Duodenal mucosa (tissue), 2 donors: ENCODE measurements around the gene ATAD2B.
"Not testable (repeated sequence)": the region's sequence is repeated elsewhere in the genome, so short reads cannot be mapped to it uniquely, and the experiment has no call there.

Source experiments
- H3K27ac ChIP-seq: one replicate; pipeline ENCODE4 v1.7.0; 2013; ENCODE audit warnings: low read depth, low read length
- H3K27me3 ChIP-seq, 2 donors: one replicate each; pipeline ENCODE4 v1.7.0; 2013; ENCODE audit warnings: low read length in 2 of 2, control low read depth in 1 of 2; ENCODE audit not compliant: insufficient read depth in 2 of 2, control insufficient read depth in 1 of 2
- H3K36me3 ChIP-seq, 2 donors: one replicate each; pipeline ENCODE4 v1.7.0; 2013; ENCODE audit warnings: low read length in 2 of 2, control low read depth in 1 of 2; ENCODE audit not compliant: insufficient read depth in 2 of 2, control insufficient read depth in 1 of 2
- H3K4me1 ChIP-seq, 2 donors: one replicate each; pipeline ENCODE4 v1.7.0; 2013; ENCODE audit warnings: low read length in 2 of 2, control low read depth in 1 of 2; ENCODE audit not compliant: insufficient read depth in 2 of 2, control insufficient read depth in 1 of 2
- H3K4me3 ChIP-seq, 2 donors: one replicate each; pipeline ENCODE4 v1.7.0; 2013; ENCODE audit warnings: low read length in 2 of 2, low read depth in 1 of 2
- H3K9ac ChIP-seq, 2 donors: one replicate each; pipeline ENCODE4 v1.7.0; 2013; ENCODE audit warnings: low read length in 2 of 2, low read depth in 1 of 2
- H3K9me3 ChIP-seq, 2 donors: one replicate each; pipeline ENCODE4 v1.7.0; 2013; ENCODE audit warnings: low read length in 2 of 2, control low read depth in 1 of 2; ENCODE audit not compliant: control insufficient read depth in 1 of 2

ATAD2B gene

DNA sequence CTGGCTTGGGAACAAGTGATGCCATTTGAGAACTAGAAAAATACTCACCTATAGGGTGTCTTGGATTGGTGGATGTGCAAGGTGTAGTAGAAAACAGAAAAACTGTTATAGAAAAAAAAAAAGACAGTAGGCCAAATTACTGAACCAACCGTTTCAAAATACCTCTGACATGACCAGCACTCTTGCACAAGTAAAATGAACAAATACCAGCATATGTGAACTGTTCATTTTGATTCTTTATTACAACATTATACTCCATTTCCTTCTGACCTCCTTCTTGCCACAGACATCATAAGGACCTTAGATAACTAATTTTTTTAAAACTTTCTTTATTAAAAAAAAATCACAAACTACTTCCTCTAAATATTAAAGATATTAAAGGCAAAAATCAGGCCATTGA is 125.5 kb downstream of the ATAD2B start:
- Histone ChIP-seq H3K4me1 (no peaks in the 10 kb centered on the region), H3K9ac (no peak overlapping the region), H3K9me3 (no peaks in the 10 kb centered on the region), H3K36me3 (no peaks in the 10 kb centered on the region), H3K27ac (no peak overlapping the region), H3K27me3 (no peaks in the 10 kb centered on the region), H3K4me3 (no peak overlapping the region)

DNA sequence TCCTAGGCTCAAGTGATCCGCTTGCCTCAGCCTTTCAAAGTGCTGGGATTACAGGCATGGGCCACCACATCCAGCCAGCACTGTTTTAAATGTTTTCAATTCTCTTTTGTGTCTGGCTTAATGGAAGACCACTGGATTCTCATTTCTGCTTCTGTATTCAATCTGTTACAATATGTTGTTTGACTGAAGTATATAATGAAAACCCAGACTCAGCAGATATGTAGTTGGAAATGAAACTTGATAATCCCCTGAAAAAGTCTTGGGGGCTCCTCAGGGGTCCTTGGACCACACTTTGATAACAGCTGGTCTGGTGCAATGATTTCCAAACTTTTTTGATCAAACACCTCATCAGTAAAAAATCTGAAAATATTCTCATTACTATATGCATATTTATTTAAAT is 132.7 kb downstream of the ATAD2B start:
- H3K4me3 ChIP-seq, result no peak overlapping the region
- H3K9ac ChIP-seq, result no peak overlapping the region
- no peak overlapping the region for H3K27ac ChIP-seq
- H3K9me3 ChIP-seq, result no peaks in the 10 kb centered on the region
- H3K36me3 ChIP-seq, result no peaks in the 10 kb centered on the region
- H3K27me3 ChIP-seq, result no peaks in the 10 kb centered on the region
- H3K4me1 ChIP-seq, result peaks cover 0 to 2% of the 10 kb centered on the region in 2 donors

DNA sequence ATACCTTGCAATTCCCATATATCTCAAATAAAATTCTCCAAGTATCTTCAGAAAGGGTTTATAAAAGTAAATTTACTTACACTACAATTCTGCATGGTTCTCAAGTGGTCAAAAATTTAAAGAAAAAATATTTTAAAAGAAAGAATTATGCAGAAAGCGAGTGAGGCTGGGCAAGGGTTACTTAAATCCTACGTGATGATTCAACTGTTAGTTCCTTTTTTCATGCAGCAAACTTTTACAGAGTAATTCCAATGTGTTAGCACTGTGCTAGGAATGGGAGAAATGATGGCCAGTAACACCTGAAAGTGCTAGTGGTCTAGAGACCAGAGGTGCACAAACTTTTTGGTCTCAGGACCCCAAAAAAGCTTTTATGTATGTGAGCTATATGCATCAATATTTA is 133.4 kb downstream of the ATAD2B start:
- Histone ChIP-seq H3K9ac (no peak overlapping the region), H3K36me3 (no peaks in the 10 kb centered on the region), H3K4me1 (peaks cover 0 to 10% of the 10 kb centered on the region in 2 donors), H3K27ac (no peak overlapping the region), H3K27me3 (no peaks in the 10 kb centered on the region), H3K4me3 (no peak overlapping the region), H3K9me3 (no peaks in the 10 kb centered on the region)

DNA sequence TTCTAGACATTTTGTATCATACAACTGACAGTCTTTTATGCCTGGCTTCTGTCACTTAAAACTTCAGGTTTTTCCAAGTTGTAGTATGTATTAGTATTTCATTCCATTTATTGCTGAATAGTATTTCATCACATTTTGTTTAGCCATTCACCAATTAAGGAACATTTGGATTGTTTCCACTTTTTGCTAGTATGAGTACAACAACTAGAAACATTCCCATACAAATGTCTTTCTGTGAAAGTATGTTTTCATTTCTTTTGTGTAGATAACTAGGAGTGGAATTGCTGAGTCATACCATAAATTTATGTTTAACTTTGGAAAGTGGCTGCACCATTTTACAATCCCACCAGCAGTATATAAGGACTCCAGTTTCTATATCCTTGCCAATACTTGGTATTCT is 135.9 kb downstream of the ATAD2B start:
- H3K36me3 ChIP-seq, result peaks cover 0 to 9% of the 10 kb centered on the region in 2 donors
- H3K9me3 ChIP-seq, result no peaks in the 10 kb centered on the region

DNA sequence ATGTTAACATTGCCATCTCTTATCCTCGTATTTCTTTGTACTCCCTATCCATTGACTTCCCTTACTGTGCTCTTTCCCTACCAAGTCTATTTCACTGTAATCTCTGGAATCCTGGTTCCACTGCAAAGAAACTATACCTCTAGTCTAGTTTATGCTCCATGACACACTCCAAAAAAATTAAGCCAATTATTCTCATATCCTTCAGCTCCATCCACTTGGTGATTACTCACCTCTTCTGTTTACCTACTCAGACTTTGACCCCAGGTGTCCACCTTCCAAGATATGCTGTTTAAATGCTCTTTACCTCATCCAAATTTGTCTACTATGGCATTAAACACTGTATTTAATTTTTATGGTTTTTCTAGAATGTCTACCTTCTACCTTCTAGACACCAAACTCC is 137.9 kb downstream of the ATAD2B start:
- Histone ChIP-seq H3K4me3 (no peak overlapping the region), H3K4me1 (peaks cover 0 to 10% of the 10 kb centered on the region in 2 donors), H3K9me3 (no peaks in the 10 kb centered on the region), H3K27me3 (no peaks in the 10 kb centered on the region), H3K9ac (no peak overlapping the region), H3K27ac (no peak overlapping the region), H3K36me3 (peaks cover 4 to 14% of the 10 kb centered on the region in 2 donors)

More for the DNA sequence above, 135.9 kb downstream of the ATAD2B start:
- Histone ChIP-seq H3K4me3 (no peak overlapping the region), H3K9ac (no peak overlapping the region), H3K4me1 (peaks cover 0 to 10% of the 10 kb centered on the region in 2 donors), H3K27me3 (no peaks in the 10 kb centered on the region), H3K27ac (no peak overlapping the region)

DNA sequence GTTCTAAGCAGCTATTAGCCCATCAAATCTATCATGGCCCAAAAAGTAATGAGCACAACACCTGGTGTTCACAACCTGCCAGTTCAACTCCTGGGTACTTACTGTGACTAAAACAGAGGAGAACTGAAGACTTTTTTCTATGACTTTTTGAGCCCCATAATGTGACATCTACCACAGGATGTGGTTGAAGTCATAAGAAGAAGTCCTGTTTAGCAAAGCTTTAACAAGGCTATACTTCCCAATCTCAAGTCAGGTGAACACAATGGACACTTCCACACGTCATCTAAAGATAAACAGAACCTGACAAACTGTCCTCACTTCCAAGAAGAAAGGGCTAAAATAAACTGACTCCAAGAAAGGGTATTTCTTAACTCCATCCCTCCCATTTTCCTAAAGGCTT is 138.8 kb downstream of the ATAD2B start:
- Histone ChIP-seq H3K36me3 (peaks cover 4 to 14% of the 10 kb centered on the region in 2 donors), H3K9me3 (no peaks in the 10 kb centered on the region), H3K4me3 (no peak overlapping the region), H3K9ac (no peak overlapping the region), H3K4me1 (peaks cover 0 to 10% of the 10 kb centered on the region in 2 donors), H3K27me3 (no peaks in the 10 kb centered on the region), H3K27ac (no peak overlapping the region)

DNA sequence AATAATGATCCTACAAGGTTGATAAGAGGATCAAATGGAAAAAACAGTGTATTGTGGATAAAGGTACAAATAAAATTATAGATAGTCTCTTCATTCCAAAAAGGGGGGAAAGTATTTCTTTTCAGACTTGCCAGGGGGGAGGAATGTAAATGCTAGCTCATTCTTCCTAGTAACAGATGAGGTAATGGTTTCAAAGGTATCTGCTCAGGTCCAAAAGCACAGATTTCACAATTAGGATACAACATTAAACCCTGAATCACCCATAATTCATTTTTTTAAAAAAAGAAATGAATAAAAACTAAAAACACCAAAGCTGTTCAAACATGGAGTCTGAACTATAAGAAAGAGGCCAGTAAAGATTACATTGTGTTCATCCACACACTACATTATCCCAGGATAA is 142.0 kb downstream of the ATAD2B start:
- H3K27me3 ChIP-seq, result no peaks in the 10 kb centered on the region
- H3K9ac ChIP-seq, result no peak overlapping the region
- peaks cover 7 to 22% of the 10 kb centered on the region in 2 donors for H3K36me3 ChIP-seq
- H3K4me3 ChIP-seq, result no peak overlapping the region
- peaks cover 0 to 19% of the 10 kb centered on the region in 2 donors for H3K4me1 ChIP-seq
- H3K27ac ChIP-seq, result no peak overlapping the region
- no peaks in the 10 kb centered on the region for H3K9me3 ChIP-seq

DNA sequence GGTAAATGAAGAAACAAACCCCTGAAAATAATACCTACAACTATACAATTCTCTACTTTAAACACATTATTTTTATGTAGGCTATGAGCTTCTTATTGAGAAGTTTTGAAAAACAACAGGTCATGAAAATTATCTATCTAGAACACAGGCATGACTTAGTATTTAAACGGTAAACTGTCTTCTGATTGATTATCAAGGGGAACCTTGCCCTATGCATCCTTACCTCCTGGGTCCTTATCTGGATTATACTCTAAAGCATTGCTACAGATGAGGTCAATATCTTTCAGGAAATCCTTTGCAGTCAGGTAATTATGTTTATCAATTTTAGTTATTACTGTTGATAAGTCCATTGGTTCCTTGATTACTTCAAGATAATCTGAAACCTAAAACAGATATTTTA is 144.3 kb downstream of the ATAD2B start:
- peaks cover 0 to 9% of the 10 kb centered on the region in 2 donors for H3K4me1 ChIP-seq
- H3K27me3 ChIP-seq, result no peaks in the 10 kb centered on the region
- no peak overlapping the region for H3K9ac ChIP-seq
- peaks cover 11 to 27% of the 10 kb centered on the region in 2 donors for H3K36me3 ChIP-seq
- no peaks in the 10 kb centered on the region for H3K9me3 ChIP-seq
- no peak overlapping the region for H3K27ac ChIP-seq
- H3K4me3 ChIP-seq, result no peak overlapping the region

DNA sequence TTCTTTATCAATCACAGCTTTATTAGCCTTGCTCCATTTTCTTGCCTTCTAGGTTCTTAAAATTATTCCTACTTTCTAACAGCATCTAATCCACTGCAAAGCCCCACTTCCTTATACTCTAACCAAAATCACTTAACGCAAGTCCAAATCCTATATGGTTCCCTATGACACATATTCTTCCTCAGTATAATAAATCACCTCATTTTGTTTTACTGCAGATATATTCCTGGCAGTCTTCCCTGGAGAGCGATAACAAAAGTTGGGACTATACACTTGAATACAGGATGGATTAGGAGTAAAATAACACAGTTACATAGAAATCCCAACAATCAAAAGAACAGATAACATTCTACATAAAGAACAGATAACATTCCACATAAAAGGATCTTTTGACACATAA is 144.8 kb downstream of the ATAD2B start:
- Histone ChIP-seq H3K27ac (no peak overlapping the region), H3K27me3 (no peaks in the 10 kb centered on the region), H3K9ac (no peak overlapping the region), H3K4me1 (peaks cover 0 to 9% of the 10 kb centered on the region in 2 donors), H3K4me3 (no peak overlapping the region), H3K36me3 (peaks cover 12 to 30% of the 10 kb centered on the region in 2 donors), H3K9me3 (no peaks in the 10 kb centered on the region)

DNA sequence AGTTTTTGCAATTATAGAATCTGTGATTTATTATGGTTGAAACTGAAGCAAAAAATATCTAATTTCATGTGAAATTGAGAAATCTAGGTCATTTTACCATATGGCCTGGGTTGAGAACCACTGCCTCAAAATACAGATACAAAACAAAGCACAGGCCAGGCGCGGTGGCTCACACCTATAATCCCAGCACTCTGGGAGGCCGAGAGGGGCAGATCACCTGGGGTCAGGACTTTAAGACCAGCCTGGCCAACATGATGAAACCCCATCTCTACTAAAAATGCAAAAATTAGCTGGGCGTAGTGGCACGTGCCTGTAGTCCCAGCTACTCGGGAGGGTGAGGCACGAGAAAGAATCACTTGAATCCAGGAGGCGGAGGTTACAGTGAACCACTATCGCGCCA is 146.5 kb downstream of the ATAD2B start:
- not testable (repeated sequence) for H3K9ac ChIP-seq, H3K4me1 ChIP-seq, H3K4me3 ChIP-seq, H3K27ac ChIP-seq, H3K9me3 ChIP-seq, H3K27me3 ChIP-seq
- peaks cover 12 to 26% of the 10 kb centered on the region in 2 donors for H3K36me3 ChIP-seq

DNA sequence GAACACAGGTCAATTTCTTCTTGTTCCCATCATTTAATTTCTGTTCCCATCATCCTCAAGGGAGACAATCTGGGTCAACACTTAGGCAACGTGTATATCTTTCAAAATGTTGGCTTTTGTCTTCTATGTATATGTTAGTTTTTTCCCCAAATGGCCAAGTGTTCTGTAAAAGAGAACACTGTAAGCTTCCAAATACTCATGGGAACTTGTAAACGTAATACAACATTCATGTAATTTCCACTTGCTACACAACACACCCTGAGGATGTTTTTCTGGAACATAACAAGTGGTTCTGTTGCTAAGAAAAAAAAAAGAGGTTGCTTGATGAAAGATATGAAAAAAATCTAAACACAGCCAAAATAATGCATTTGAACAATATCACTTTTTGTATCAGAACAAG is 149.1 kb downstream of the ATAD2B start:
- Histone ChIP-seq H3K36me3 (peaks cover 8 to 40% of the 10 kb centered on the region in 2 donors), H3K27me3 (no peaks in the 10 kb centered on the region), H3K9ac (no peak overlapping the region), H3K4me1 (peaks cover 0 to 9% of the 10 kb centered on the region in 2 donors), H3K9me3 (no peaks in the 10 kb centered on the region), H3K4me3 (no peak overlapping the region), H3K27ac (no peak overlapping the region)
